HUES48 (cell line): ENCODE data around the gene PAQR8.
A peak's percentile ranks its signal among the peaks of the same experiment; 100 is the strongest.
"Not testable (repeated sequence)": the region's sequence is repeated elsewhere in the genome, so short reads cannot be mapped to it uniquely, and the experiment has no call there.

Experiments
- H3K27ac ChIP-seq: one replicate; pipeline ENCODE4 v1.7.0; 2013; ENCODE audit warnings: low read depth, low read length, inconsistent platforms
- H3K27me3 ChIP-seq: 2 replicates; pipeline ENCODE4 v1.6.1; 2013; ENCODE audit warnings: mild to moderate bottlenecking, low read length; ENCODE audit not compliant: control insufficient read depth, insufficient read depth
- H3K36me3 ChIP-seq: 2 replicates; pipeline ENCODE4 v1.6.1; 2013; ENCODE audit warnings: low read length; ENCODE audit not compliant: control insufficient read depth, insufficient read depth
- H3K4me1 ChIP-seq: 2 replicates; pipeline ENCODE4 v1.6.1; 2013; ENCODE audit warnings: mild to moderate bottlenecking, low read length; ENCODE audit not compliant: control insufficient read depth, insufficient read depth
- H3K4me3 ChIP-seq: 2 replicates; pipeline ENCODE4 v1.5.1; 2013; ENCODE audit warnings: mild to moderate bottlenecking, low read depth, low read length
- H3K9ac ChIP-seq: 2 replicates; pipeline ENCODE4 v1.6.1; 2013; ENCODE audit warnings: mild to moderate bottlenecking, low read depth, low read length, moderate library complexity
- H3K9me3 ChIP-seq: 2 replicates; pipeline ENCODE4 v1.6.1; 2013; ENCODE audit warnings: low read length; ENCODE audit not compliant: control insufficient read depth, insufficient read depth

Gene PAQR8

GRCh38 chr6:52424513-52424912 lies 62.6 kb downstream of the PAQR8 start:
- H3K4me1 ChIP-seq = peaks cover 25% of the 10 kb centered on the region
- no peak overlapping the region; the same call in 1 of the 2 replicates for H3K4me3 ChIP-seq
- H3K36me3 ChIP-seq = 0 out of 2 replicates have a peak, but pooled peaks cover 8% of the 10 kb centered on the region
- peak overlapping the region; percentile 84 for H3K27ac ChIP-seq
- no peak overlapping the region for H3K9ac ChIP-seq
- H3K27me3 ChIP-seq = no peaks in the 10 kb centered on the region
- no peaks in the 10 kb centered on the region for H3K9me3 ChIP-seq

- Histone ChIP-seq H3K4me3 (no peak overlapping the region), H3K9ac (no peak overlapping the region), H3K36me3 (0 out of 2 replicates have a peak, but pooled peaks cover 8% of the 10 kb centered on the region), H3K9me3 (no peaks in the 10 kb centered on the region), H3K4me1 (peaks cover 18% of the 10 kb centered on the region), H3K27ac (no peak overlapping the region), H3K27me3 (no peaks in the 10 kb centered on the region)
These were observed 64.7 kb downstream of the PAQR8 start for GRCh38 chr6:52426667-52427066.

GRCh38 chr6:52433294-52433693 lies 71.3 kb downstream of the PAQR8 start:
- H3K4me1 ChIP-seq, H3K4me3 ChIP-seq: not testable (repeated sequence)

GRCh38 chr6:52435345-52435744 lies 73.4 kb downstream of the PAQR8 start:
- peaks cover 7% of the 10 kb centered on the region; the same call in 1 of the 2 replicates for H3K4me1 ChIP-seq
- no peak overlapping the region for H3K27ac ChIP-seq
- peaks cover 7% of the 10 kb centered on the region; the same call in 1 of the 2 replicates for H3K36me3 ChIP-seq
- no peak overlapping the region for H3K4me3 ChIP-seq
- H3K9ac ChIP-seq = no peak overlapping the region
- H3K9me3 ChIP-seq = no peaks in the 10 kb centered on the region
- no peaks in the 10 kb centered on the region for H3K27me3 ChIP-seq

More at GRCh38 chr6:52433294-52433693, 71.3 kb downstream of the PAQR8 start:
- H3K27ac ChIP-seq, H3K9ac ChIP-seq, H3K9me3 ChIP-seq, H3K27me3 ChIP-seq, H3K36me3 ChIP-seq: not testable (repeated sequence)

- Histone ChIP-seq H3K9me3 (no peaks in the 10 kb centered on the region), H3K4me3 (no peak overlapping the region), H3K36me3 (peaks cover 7% of the 10 kb centered on the region; the same call in 1 of the 2 replicates), H3K9ac (no peak overlapping the region), H3K27me3 (no peaks in the 10 kb centered on the region), H3K27ac (no peak overlapping the region), H3K4me1 (no peaks in the 10 kb centered on the region)
These were observed 77.0 kb downstream of the PAQR8 start for GRCh38 chr6:52438926-52439325.

GRCh38 chr6:52454556-52454955 lies 92.6 kb downstream of the PAQR8 start:
- Histone ChIP-seq H3K27ac (peak overlapping the region; percentile 12), H3K36me3 (no peaks in the 10 kb centered on the region), H3K9ac (no peak overlapping the region), H3K4me1 (0 out of 2 replicates have a peak, but pooled peaks cover 12% of the 10 kb centered on the region), H3K4me3 (no peak overlapping the region), H3K27me3 (no peaks in the 10 kb centered on the region), H3K9me3 (peaks cover 2% of the 10 kb centered on the region; the same call in 1 of the 2 replicates)

- H3K9me3 ChIP-seq = no peaks in the 10 kb centered on the region
These were observed 95.1 kb downstream of the PAQR8 start for GRCh38 chr6:52457096-52457495.

More at GRCh38 chr6:52457096-52457495, 95.1 kb downstream of the PAQR8 start:
- Histone ChIP-seq H3K27ac (no peak overlapping the region), H3K36me3 (no peaks in the 10 kb centered on the region), H3K9ac (no peak overlapping the region), H3K4me3 (no peak overlapping the region), H3K4me1 (0 out of 2 replicates have a peak, but pooled peaks cover 12% of the 10 kb centered on the region), H3K27me3 (no peaks in the 10 kb centered on the region)
